Mesothelial cell of epicardium (in vitro differentiated cells): ENCODE measurements around the gene LRRC36. TPM values are rescaled to one million over a fixed set of nuclear protein-coding genes. Genes with fewer than 3 reads are reported as not detected.

Experiments
- DNase-seq, 2 experiments: peaks; one replicate each; pipeline ENCODE4 v3.0.0; 2021; ENCODE audit warnings: low spot score in 2 of 2; ENCODE audit not compliant: unreplicated experiment in 2 of 2
- H3K27ac Mint-ChIP-seq: 2 replicates; pipeline ENCODE4 v1.8.0; 2021; ENCODE audit warnings: mixed read lengths
- H3K27me3 Mint-ChIP-seq: 2 replicates; pipeline ENCODE4 v1.8.0; 2021; ENCODE audit warnings: low read depth, mixed read lengths
- H3K36me3 Mint-ChIP-seq: 2 replicates; pipeline ENCODE4 v1.8.0; 2021; ENCODE audit warnings: mixed read lengths
- H3K4me1 Mint-ChIP-seq: 2 replicates; pipeline ENCODE4 v1.8.0; 2021; ENCODE audit warnings: mixed read lengths
- H3K4me3 Mint-ChIP-seq: 2 replicates; pipeline ENCODE4 v1.8.0; 2021; ENCODE audit warnings: mild to moderate bottlenecking, moderate library complexity, mixed read lengths
- H3K9me3 Mint-ChIP-seq: 2 replicates; pipeline ENCODE4 v1.8.0; 2021; ENCODE audit warnings: mixed read lengths
- total RNA-seq: library from RNA; stranded (reverse); gene quantifications from 3 replicates; pipeline ENCODE4 v1.2.1, GENCODE V29; 2021
- TF ChIP-seq, protein P1 (sequence below): fragments of 200-600 bp; sonication (generic); IDR thresholded peaks from one replicate; pipeline ENCODE4 v1.5.0; 2021; ENCODE audit warnings: antibody characterized with exemption; ENCODE audit not compliant: unreplicated experiment

The LRRC36 gene
- total RNA-seq, 1 donor from 2014 or later: 0.20 TPM

DNA sequence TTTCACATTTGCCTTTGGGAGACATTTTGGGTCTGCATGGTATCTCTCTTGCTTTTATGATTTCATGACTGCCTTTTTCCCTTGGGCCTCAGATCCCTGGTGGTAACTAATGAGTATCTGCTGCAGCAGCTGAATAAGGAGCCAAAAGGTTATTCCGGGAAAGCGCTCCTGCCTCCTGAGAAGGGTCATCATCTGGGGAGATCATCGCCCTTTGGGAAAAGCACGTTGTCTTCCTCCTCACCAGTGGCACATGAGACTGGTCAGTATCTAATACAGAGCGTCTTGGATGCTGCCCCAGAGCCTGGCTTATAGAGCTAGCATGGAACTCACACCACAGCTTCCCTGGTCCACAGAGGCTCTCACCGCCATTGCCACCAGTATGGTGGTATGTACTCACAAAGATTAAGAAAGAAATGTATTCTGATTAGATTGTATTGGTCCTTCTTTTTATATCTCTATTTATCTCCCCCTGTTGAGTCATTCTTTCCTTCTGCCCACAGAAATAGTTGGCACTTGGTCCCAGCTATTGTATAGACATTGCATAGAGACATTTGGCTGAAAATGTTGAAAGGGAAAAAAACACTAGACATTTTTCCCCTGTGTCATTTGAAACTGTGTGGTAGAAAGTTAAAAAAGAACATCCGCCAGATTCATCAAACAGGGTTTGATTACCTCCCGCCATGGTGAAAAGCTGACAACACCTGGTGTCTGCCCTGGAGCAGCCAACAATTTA, 58.3 kb downstream of the LRRC36 start:
- DNase-seq: no peak
- no peaks in the 10 kb centered on the region for H3K36me3 Mint-ChIP-seq
- no peak overlapping the region for H3K27ac Mint-ChIP-seq
- TF ChIP-seq, protein P1, sequence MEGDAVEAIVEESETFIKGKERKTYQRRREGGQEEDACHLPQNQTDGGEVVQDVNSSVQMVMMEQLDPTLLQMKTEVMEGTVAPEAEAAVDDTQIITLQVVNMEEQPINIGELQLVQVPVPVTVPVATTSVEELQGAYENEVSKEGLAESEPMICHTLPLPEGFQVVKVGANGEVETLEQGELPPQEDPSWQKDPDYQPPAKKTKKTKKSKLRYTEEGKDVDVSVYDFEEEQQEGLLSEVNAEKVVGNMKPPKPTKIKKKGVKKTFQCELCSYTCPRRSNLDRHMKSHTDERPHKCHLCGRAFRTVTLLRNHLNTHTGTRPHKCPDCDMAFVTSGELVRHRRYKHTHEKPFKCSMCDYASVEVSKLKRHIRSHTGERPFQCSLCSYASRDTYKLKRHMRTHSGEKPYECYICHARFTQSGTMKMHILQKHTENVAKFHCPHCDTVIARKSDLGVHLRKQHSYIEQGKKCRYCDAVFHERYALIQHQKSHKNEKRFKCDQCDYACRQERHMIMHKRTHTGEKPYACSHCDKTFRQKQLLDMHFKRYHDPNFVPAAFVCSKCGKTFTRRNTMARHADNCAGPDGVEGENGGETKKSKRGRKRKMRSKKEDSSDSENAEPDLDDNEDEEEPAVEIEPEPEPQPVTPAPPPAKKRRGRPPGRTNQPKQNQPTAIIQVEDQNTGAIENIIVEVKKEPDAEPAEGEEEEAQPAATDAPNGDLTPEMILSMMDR: no peak
- peaks cover 65% of the 10 kb centered on the region for H3K27me3 Mint-ChIP-seq
- no peaks in the 10 kb centered on the region for H3K9me3 Mint-ChIP-seq
- H3K4me3 Mint-ChIP-seq: no peak overlapping the region
- H3K4me1 Mint-ChIP-seq: no peaks in the 10 kb centered on the region

DNA sequence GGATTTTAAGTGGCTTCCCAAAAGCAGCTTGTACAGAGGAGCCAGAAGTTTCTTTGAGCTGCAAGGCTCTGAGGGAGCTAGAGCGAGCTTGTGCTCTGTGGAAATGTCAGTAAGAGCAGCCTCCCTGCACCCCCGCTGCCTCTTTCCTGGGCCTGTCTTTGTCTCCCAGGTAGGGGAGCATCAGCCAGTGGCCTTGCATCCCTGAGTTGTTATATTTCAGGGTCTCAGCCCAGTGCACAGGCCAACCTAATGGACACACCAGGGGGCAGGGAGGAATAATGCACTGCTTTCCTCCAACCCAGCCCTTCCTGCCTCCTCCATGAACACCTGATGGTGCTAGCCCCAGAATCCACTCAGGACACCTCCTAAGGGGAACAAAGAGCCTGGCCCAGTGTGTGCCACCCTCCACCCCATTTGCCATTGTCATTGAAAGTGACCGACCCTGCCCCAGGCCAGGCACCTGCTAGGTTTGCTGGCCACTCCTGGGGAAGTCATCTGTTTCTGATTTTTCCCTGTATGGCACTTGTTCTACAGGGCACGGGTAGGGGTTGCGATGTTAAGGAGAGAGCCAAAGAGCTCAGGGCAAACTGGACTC, 60.3 kb downstream of the LRRC36 start:
- Mint-ChIP-seq H3K36me3 (no peaks in the 10 kb centered on the region), H3K27me3 (peaks cover 71% of the 10 kb centered on the region), H3K9me3 (no peaks in the 10 kb centered on the region), H3K27ac (no peak overlapping the region), H3K4me1 (peaks cover 2% of the 10 kb centered on the region), H3K4me3 (no peak overlapping the region)
- DNase-seq: no peak
- TF ChIP-seq, protein P1: no peak

DNA sequence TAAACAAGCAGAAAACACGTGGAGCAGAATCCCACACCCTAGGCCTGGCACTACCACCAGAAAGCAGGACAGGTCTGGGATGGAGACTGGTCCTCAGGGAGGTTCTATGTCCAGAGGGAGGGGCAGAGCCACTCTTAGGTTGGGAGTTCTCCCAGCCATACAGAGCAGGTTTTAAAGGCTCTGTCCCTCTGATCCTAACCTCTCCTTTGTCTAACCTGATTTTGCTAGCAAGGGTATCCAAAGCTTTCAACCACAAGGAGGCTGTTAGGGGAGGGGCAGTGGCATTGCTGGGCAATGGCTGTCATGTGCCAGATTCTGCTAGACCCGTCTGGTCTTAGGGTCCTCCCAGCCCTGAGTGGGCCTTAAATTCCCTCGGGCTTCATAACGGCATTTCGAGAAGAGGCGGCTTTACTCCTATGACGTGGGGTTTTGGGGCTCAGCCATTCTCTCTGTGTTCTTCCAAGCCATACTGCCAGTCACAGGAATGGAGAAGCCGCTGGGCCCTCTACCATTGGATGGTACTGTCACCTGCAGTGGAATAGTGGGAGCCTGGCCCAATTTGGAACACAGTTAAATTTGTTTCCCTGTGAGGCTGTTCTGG, 61.0 kb downstream of the LRRC36 start:
- Mint-ChIP-seq H3K27me3 (peaks cover 72% of the 10 kb centered on the region), H3K27ac (no peak overlapping the region), H3K36me3 (no peaks in the 10 kb centered on the region), H3K9me3 (no peaks in the 10 kb centered on the region), H3K4me1 (peaks cover 5% of the 10 kb centered on the region), H3K4me3 (no peak overlapping the region)
- TF ChIP-seq, protein P1: no peak
- DNase-seq: no peak

DNA sequence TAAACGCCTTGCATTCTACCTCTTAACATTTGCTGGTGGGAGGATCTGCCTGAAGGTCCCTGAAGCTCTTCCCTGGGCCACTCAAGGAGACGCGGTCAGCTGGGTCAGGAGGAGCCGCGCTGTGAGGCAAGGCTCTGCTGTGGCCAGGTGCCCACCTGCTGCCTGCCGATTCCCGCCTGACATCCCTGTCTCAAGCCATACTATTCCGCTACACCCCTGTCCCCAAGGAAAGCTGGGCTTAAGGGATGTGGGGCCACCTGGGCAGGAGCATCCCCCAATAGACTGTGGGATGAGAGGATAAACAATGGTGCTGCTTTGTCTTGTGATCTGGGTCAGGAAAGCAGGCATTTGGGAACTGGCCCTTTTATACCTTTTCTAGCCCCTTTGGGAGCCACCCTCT, 61.6 kb downstream of the LRRC36 start:
- peaks cover 7% of the 10 kb centered on the region for H3K4me1 Mint-ChIP-seq
- DNase-seq: no peak
- TF ChIP-seq, protein P1: no peak
- H3K27ac Mint-ChIP-seq: no peak overlapping the region
- peaks cover 75% of the 10 kb centered on the region for H3K27me3 Mint-ChIP-seq
- H3K36me3 Mint-ChIP-seq: no peaks in the 10 kb centered on the region
- no peaks in the 10 kb centered on the region for H3K9me3 Mint-ChIP-seq
- H3K4me3 Mint-ChIP-seq: no peak overlapping the region

DNA sequence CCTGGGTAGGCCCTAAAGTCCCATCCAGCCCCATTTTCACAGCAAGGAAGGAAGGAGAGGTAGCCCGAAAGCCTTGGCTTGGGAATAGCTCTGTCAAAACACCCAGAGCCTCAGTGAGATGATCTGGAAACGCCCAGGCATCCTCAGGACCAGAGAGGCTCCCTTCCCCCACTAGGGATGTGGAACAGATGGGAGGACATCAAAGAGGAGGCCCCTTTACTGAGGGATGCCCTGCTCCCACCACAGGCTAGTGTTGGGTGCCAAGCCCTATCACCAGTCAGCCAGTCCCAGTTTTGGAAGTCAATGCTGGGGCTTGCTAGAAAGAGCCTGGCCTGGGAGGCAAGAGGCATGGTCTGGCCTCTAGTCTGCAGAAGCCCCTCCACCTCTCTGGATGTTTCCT, 62.0 kb downstream of the LRRC36 start:
- no peak overlapping the region for H3K4me3 Mint-ChIP-seq
- peaks cover 78% of the 10 kb centered on the region for H3K27me3 Mint-ChIP-seq
- no peaks in the 10 kb centered on the region for H3K9me3 Mint-ChIP-seq
- H3K36me3 Mint-ChIP-seq: no peaks in the 10 kb centered on the region
- TF ChIP-seq, protein P1: no peak
- no peak for DNase-seq
- H3K27ac Mint-ChIP-seq: no peak overlapping the region
- H3K4me1 Mint-ChIP-seq: peaks cover 9% of the 10 kb centered on the region
